GM10266 (cell line): ENCODE data around the gene GMCL2.
"Not testable (repeated sequence)": the region's sequence is repeated elsewhere in the genome, so short reads cannot be mapped to it uniquely, and the experiment has no call there.

Source experiments
- DNase-seq: peaks from one replicate; pipeline ENCODE4 v3.0.0; 2012; ENCODE audit errors: extremely low spot score
- TF ChIP-seq, protein P1 (sequence below): IDR thresholded peaks from 2 replicates; pipeline ENCODE4 v1.5.1; 2012; ENCODE audit warnings: mild to moderate bottlenecking, low read depth; ENCODE audit not compliant: control insufficient read depth, insufficient read depth; ENCODE audit errors: missing control alignments

Gene GMCL2

DNA sequence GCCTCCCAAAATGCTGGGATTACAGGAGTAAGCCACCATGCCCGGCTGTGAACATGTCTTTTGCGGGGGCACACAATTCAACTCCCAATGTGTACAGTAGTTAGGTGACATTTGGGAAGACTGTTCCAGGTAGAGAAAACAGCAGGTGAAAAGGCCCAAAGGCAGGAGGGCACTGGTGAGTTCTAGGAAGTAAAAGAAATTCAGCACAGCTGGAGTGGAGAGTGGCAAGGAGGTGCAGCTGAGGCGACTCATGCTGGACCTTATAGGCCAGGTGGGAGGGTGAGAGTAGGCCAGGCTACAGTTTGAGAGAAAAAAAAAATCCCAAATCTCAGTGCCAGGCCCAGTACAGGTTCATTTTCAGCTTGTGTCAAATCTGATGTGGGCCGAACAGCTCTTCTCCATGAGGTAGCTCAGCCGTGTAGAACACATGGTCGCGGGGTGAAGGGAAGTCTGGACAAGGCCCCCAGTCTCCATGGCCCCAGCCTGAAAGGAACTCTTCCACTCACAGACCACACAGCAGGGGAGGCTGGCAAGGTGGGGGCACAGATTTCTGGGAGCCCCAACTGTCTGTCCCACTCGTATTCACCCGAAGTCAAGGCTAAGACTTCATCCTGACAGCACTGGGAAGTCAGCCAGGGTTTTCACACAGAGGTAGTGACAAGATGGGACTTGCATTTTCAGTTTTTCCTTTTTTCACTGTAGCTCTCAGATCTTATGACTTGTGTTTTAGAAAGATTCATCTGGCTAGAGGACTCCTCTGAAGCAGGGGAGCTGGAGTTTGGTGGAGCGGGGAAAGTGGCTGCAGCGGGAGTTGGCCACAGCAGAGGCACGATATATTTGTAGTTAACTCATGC, 12.6 kb upstream of the GMCL2 start:
- no peak for DNase-seq
- TF ChIP-seq, protein P1, sequence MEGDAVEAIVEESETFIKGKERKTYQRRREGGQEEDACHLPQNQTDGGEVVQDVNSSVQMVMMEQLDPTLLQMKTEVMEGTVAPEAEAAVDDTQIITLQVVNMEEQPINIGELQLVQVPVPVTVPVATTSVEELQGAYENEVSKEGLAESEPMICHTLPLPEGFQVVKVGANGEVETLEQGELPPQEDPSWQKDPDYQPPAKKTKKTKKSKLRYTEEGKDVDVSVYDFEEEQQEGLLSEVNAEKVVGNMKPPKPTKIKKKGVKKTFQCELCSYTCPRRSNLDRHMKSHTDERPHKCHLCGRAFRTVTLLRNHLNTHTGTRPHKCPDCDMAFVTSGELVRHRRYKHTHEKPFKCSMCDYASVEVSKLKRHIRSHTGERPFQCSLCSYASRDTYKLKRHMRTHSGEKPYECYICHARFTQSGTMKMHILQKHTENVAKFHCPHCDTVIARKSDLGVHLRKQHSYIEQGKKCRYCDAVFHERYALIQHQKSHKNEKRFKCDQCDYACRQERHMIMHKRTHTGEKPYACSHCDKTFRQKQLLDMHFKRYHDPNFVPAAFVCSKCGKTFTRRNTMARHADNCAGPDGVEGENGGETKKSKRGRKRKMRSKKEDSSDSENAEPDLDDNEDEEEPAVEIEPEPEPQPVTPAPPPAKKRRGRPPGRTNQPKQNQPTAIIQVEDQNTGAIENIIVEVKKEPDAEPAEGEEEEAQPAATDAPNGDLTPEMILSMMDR = no peak

GRCh38 chr5:178198706-178199105, 11.5 kb upstream of the GMCL2 start:
- no peak for DNase-seq
- TF ChIP-seq, protein P1 = no peak

DNA sequence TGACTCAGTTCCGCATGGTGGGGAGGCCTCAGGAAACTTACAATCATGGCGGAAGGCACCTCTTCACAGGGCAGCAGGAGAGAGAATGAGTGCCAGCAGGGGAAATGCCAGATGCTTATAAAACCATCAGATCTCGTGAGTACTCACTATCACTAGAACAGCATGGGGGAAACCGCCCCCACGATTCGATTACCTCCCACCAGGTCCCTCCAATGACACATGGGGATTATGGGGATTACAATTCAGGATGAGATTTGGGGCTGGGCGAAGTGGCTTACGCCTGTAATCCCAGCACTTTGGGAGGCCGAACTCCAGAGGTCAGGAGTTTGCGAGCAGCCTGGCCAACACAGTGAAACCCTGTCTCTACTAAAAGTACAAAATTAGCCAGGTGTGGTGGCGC, 11.0 kb upstream of the GMCL2 start:
- DNase-seq = not testable (repeated sequence)

DNA sequence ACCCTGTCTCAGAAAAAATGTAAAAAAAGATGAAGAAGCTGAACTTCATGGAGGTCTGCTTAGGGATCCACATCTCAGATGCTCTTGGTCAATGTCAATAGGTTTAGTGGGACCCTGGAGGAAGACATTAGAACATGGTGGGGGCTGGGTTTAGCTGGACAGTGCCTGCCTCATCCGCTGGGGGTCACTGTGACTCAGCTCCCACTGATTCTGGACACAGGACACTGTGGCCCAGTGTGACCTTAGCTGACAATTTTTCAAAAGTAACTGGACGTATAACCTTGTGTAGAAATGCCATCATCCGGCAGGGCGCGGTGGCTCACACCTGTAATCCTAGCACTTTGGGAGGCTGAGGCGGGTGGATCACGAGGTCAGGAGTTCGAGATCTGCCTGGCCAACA, 9.8 kb upstream of the GMCL2 start:
- TF ChIP-seq, protein P1 = peak; percentile 46
- no peak for DNase-seq

DNA sequence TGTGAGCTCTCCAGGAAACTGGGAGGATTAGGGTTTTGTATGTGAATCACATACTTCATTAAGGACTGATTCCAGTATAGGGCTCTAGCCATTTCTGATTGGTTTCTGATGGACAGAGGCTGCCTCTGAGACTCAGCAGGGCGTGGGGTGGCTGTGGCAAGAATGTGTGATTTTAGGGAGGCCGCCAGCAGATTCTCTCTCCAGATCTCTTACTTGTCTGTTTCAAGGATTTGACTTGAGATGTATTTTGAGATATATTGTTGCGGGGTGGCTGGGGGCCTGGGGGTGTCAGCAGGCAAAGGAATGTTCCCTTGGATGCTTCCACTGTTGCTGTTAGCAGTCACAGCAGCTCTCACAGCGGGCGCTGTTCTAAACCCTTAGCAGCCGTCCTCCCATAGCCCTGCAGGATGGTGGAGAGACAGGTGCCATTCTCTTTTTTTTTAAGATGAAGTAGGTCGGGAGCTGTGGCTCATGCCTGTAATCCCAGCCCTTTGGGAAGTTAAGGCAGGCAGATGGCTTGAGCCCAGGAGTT, 9.2 kb upstream of the GMCL2 start:
- TF ChIP-seq, protein P1 = no peak
- DNase-seq = no peak

DNA sequence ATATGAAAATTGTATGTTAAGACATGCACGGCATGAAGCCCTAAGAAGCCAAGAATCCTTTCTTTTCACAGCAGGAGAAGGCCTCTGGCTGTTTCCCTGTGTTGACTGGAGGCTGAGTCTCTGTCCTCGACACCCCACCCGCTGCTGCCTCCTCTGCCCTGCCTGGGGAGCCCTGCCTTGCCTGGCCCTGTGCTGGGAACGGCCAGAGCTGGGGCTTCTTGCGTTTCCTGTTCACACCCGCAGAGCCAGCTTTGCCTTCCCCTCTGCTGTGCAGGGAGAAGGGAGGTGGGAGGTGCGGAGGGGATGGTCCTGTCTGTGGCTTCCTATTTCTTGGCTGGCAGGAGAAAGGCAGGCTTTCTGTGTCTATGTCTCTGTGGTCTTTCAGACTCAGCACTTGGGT, 6.9 kb upstream of the GMCL2 start:
- DNase-seq = no peak
- TF ChIP-seq, protein P1 = no peak

DNA sequence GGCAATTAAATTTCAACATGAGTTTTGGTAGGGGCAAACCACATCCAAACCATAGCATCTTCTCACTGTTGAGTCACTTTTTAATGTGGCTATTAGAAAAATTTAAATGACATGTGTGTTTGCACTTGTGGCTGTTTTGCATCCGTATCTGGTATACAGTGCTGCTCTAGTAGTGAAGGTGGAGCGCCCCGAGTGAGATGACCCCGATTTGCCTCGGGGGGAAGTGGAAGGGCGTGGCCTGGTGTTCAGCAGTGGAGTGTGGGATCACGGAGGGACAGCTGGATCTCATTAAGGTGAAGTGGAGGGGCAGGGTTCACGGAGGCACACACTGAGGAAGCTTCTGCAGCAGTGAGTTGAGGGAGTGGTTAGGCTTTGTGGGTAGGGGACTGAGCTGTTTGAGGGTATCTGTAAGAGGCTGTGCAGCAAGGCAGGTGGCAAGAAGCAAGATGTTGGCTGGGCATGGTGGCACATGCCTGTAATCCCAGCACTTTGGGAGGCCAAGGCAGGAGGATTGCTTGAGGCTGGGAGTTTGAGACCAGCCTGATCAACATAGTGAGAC, 6.2 kb upstream of the GMCL2 start:
- TF ChIP-seq, protein P1 = no peak
- no peak for DNase-seq

GRCh38 chr5:178192787-178193186, 5.6 kb upstream of the GMCL2 start:
- TF ChIP-seq, protein P1 = no peak
- DNase-seq = no peak
